ENCODE results near the gene JUN. TPM values are rescaled to one million over a fixed set of nuclear protein-coding genes. Genes with fewer than 3 reads are reported as not detected.

Gene JUN
- total RNA-seq, 3 donors from 2014 or later = 138 to 303 (median 153) TPM

GRCh38 chr1:58764294-58764978 is 19.4 kb downstream of the JUN start:
- ATAC-seq (no peak), DNase-seq (no peak)
- H3K9me3 ChIP-seq = no peaks in the 10 kb centered on the region
- TF ChIP-seq, protein P1, sequence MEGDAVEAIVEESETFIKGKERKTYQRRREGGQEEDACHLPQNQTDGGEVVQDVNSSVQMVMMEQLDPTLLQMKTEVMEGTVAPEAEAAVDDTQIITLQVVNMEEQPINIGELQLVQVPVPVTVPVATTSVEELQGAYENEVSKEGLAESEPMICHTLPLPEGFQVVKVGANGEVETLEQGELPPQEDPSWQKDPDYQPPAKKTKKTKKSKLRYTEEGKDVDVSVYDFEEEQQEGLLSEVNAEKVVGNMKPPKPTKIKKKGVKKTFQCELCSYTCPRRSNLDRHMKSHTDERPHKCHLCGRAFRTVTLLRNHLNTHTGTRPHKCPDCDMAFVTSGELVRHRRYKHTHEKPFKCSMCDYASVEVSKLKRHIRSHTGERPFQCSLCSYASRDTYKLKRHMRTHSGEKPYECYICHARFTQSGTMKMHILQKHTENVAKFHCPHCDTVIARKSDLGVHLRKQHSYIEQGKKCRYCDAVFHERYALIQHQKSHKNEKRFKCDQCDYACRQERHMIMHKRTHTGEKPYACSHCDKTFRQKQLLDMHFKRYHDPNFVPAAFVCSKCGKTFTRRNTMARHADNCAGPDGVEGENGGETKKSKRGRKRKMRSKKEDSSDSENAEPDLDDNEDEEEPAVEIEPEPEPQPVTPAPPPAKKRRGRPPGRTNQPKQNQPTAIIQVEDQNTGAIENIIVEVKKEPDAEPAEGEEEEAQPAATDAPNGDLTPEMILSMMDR (IDR thresholded peaks at IDR 0.05) = no peak
- H3K4me1 ChIP-seq (ENCODE audit: low read depth) = no peaks in the 10 kb centered on the region
- no peak overlapping the region for H3K4me3 ChIP-seq
- intact Hi-C loops (cut with DNase I, micrococcal nuclease) = no loop called here
- H3K36me3 ChIP-seq (ENCODE audit: low read depth) = no peaks in the 10 kb centered on the region

DNA sequence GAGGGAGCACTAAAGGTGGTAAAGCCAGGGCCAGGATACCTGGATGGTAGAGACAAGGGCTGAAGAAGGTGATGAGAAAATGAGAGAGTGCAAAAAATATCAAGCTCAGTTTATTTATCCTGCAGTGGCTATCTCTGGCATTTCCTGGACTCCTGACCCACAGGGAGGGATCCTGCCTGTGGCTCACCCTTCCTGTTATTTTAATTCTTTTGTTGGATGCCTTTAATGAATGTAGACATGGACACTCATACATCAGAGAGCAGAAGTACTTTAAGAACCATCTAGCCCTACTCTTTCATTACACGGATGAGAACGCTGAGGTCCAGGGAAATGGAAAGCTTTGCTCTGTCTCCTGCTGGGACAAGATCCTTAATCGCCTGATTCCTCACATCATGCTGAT is 20.6 kb downstream of the JUN start:
- DNase-seq = no peak
- peak; percentile 57 for ATAC-seq
- Histone ChIP-seq H3K9me3 (no peaks in the 10 kb centered on the region), H3K4me1 (ENCODE audit: low read depth) (no peaks in the 10 kb centered on the region), H3K36me3 (ENCODE audit: low read depth) (no peaks in the 10 kb centered on the region), H3K4me3 (no peak overlapping the region)
- TF ChIP-seq, protein P1 (IDR thresholded peaks at IDR 0.05) = no peak
- intact Hi-C loops (cut with DNase I, micrococcal nuclease) = no loop called here

- DNase-seq (no peak), ATAC-seq (no peak)
- no peaks in the 10 kb centered on the region for H3K9me3 ChIP-seq
- TF ChIP-seq, protein P1 (IDR thresholded peaks at IDR 0.05) = no peak
- H3K4me1 ChIP-seq (ENCODE audit: low read depth) = no peaks in the 10 kb centered on the region
- no peak overlapping the region for H3K4me3 ChIP-seq
- intact Hi-C loops (cut with DNase I, micrococcal nuclease) = no loop called here
- H3K36me3 ChIP-seq (ENCODE audit: low read depth) = no peaks in the 10 kb centered on the region
Measured at GRCh38 chr1:58762806-58763205, 21.0 kb downstream of the JUN start.

DNA sequence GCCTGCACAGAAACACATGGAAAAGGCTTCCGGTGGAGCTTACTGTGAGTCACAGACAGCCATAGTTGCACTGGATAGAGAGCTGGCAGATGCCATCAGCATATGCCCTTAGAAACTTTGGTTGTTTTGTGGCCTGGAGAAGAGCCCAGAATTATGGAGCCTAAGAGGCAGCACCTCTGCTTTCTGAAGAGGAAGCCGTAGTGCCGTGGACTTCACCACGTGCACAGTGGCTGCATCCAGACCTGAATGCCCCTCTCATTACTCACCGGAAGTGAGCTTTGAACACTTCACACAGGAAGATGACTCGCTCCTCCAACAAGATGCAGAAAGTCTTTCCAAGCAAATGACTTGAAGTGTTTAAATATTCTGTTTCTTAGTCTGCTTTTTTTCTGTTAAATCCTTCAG is 28.4 kb downstream of the JUN start:
- no peaks in the 10 kb centered on the region for H3K36me3 ChIP-seq (ENCODE audit: low read depth)
- H3K4me1 ChIP-seq (ENCODE audit: low read depth) = no peaks in the 10 kb centered on the region
- no peak overlapping the region for H3K4me3 ChIP-seq
- DNase-seq = peak; percentile 31 to 61 (median 34)
- intact Hi-C loops (cut with DNase I, micrococcal nuclease) = no loop called here
- no peaks in the 10 kb centered on the region for H3K9me3 ChIP-seq
- TF ChIP-seq, protein P1 (IDR thresholded peaks at IDR 0.05) = no peak
- ATAC-seq = peak; percentile 92

- DNase-seq (no peak), ATAC-seq (peak; percentile 39)
- Histone ChIP-seq H3K9me3 (no peaks in the 10 kb centered on the region), H3K36me3 (ENCODE audit: low read depth) (no peaks in the 10 kb centered on the region), H3K4me1 (ENCODE audit: low read depth) (no peaks in the 10 kb centered on the region), H3K4me3 (no peak overlapping the region)
- intact Hi-C loops (cut with DNase I, micrococcal nuclease) = no loop called here
- TF ChIP-seq, protein P1 (IDR thresholded peaks at IDR 0.05) = no peak
Measured at GRCh38 chr1:58754683-58755467, 29.0 kb downstream of the JUN start.

All from mucosa of descending colon (tissue), 3 donors.